Tibial artery (tissue), 4 donors: ENCODE data around the gene NUDT4.
A peak's percentile ranks its signal among the peaks of the same experiment; 100 is the strongest.

Source experiments
- DNase-seq, 2 donors: peaks; one replicate each; pipeline ENCODE4 v3.0.0-alpha.2; 2019
- H3K27ac ChIP-seq, 2 donors: fragments of 200-600 bp; sonication (generic) in 1 of 2; 1 replicate in 1 of 2; 2 replicates in 1 of 2; pipeline ENCODE4 v1.5.1; 2018 to 2019; ENCODE audit warnings: mild to moderate bottlenecking in 1 of 2
- H3K27me3 ChIP-seq, 2 donors: fragments of 200-600 bp; sonication (generic) in 1 of 2; one replicate each; pipeline versions ENCODE4 v1.5.1 to v1.6.0; 2016 to 2019
- H3K36me3 ChIP-seq, 3 donors: fragments of 200-600 bp; sonication (generic) in 2 of 3; one replicate each; pipeline ENCODE4 v1.5.1; 2016 to 2019; ENCODE audit warnings: mild to moderate bottlenecking in 2 of 3
- H3K4me1 ChIP-seq, 4 donors: fragments of 200-600 bp; sonication (generic) in 2 of 4; 1 replicate in 3 of 4; 2 replicates in 1 of 4; pipeline ENCODE4 v1.5.1; 2016 to 2019
- H3K4me3 ChIP-seq, 2 donors: fragments of 200-600 bp; sonication (generic) in 1 of 2; 1 replicate in 1 of 2; 2 replicates in 1 of 2; pipeline ENCODE4 v1.5.1; 2018 to 2019; ENCODE audit warnings: mild to moderate bottlenecking in 2 of 2
- H3K9me3 ChIP-seq, 3 donors: fragments of 200-600 bp; sonication (generic) in 1 of 3; one replicate each; pipeline ENCODE4 v1.5.1; 2016 to 2019
- CTCF ChIP-seq, 2 experiments: fragments of 200-600 bp in 1 of 2; fragments of 450-650 bp in 1 of 2; IDR thresholded peaks; one replicate each; pipeline ENCODE4 v1.5.1; 2017 to 2019; ENCODE audit warnings: antibody characterized with exemption in 2 of 2, mild to moderate bottlenecking in 1 of 2, moderate library complexity in 1 of 2
- intact Hi-C: fragments of 100-400 bp; cut with DNase I; formaldehyde crosslinking; loops from one replicate; pipeline ENCODE4 v1.15.0; 2023; ENCODE audit warnings: low total_unique reads

The NUDT4 gene

GRCh38 chr12:93368766-93369165 is 9.0 kb upstream of the NUDT4 start:
- Histone ChIP-seq H3K27ac (no peak overlapping the region), H3K4me3 (no peak overlapping the region), H3K9me3 (no peaks in the 10 kb centered on the region), H3K36me3 (no peaks in the 10 kb centered on the region), H3K27me3 (no peaks in the 10 kb centered on the region), H3K4me1 (peaks cover 0 to 13% (median 8%) of the 10 kb centered on the region in 4 donors)
- intact Hi-C loops = no loop called here
- no peak for DNase-seq
- TF ChIP-seq CTCF (IDR thresholded peaks at IDR 0.05) = no peak

- no peak for TF ChIP-seq CTCF (IDR thresholded peaks at IDR 0.05)
- Histone ChIP-seq H3K4me3 (no peak overlapping the region), H3K4me1 (peaks cover 0 to 16% (median 10%) of the 10 kb centered on the region in 4 donors), H3K27ac (no peak overlapping the region), H3K27me3 (no peaks in the 10 kb centered on the region), H3K36me3 (no peaks in the 10 kb centered on the region), H3K9me3 (no peaks in the 10 kb centered on the region)
- DNase-seq = no peak
- intact Hi-C loops = no loop called here
Observed at GRCh38 chr12:93369505-93369904, 8.2 kb upstream of the NUDT4 start.

- H3K36me3 ChIP-seq = no peaks in the 10 kb centered on the region
- no peak for DNase-seq
- intact Hi-C loops = no loop called here
- no peak overlapping the region for H3K27ac ChIP-seq
- no peak overlapping the region for H3K4me3 ChIP-seq
- H3K4me1 ChIP-seq = peaks cover 0 to 24% (median 6%) of the 10 kb centered on the region in 4 donors
- H3K9me3 ChIP-seq = no peaks in the 10 kb centered on the region
- TF ChIP-seq CTCF (IDR thresholded peaks at IDR 0.05) = no peak
- no peaks in the 10 kb centered on the region for H3K27me3 ChIP-seq
Observed at GRCh38 chr12:93370947-93371346, 6.8 kb upstream of the NUDT4 start.

- Histone ChIP-seq H3K36me3 (no peaks in the 10 kb centered on the region), H3K27ac (no peak overlapping the region), H3K4me3 (no peak overlapping the region), H3K4me1 (peaks cover 0 to 34% (median 11%) of the 10 kb centered on the region in 4 donors), H3K27me3 (no peaks in the 10 kb centered on the region), H3K9me3 (no peaks in the 10 kb centered on the region)
- no peak for DNase-seq
- TF ChIP-seq CTCF (IDR thresholded peaks at IDR 0.05) = no peak
- intact Hi-C loops = no loop called here
Observed at GRCh38 chr12:93373961-93374656, 3.6 kb upstream of the NUDT4 start.

- peak overlapping the region; percentile 93 to 96 for H3K27ac ChIP-seq
- no peaks in the 10 kb centered on the region for H3K9me3 ChIP-seq
- H3K4me1 ChIP-seq = peaks cover 0 to 34% (median 14%) of the 10 kb centered on the region in 4 donors
- no peaks in the 10 kb centered on the region for H3K27me3 ChIP-seq
- no peak for TF ChIP-seq CTCF (IDR thresholded peaks at IDR 0.05)
- peak overlapping the region in 1 of 2 donors; percentile 84 for H3K4me3 ChIP-seq
- intact Hi-C loops = loop anchor here (2.0 to 5.0 kb wide), 2 partner anchors 73 to 134 kb away; no protein-coding TSS in a partner anchor
- DNase-seq = no peak
- H3K36me3 ChIP-seq = no peaks in the 10 kb centered on the region
Observed at GRCh38 chr12:93375906-93376305, 1.8 kb upstream of the NUDT4 start.
